Globus pallidus (tissue), 1 donor: ENCODE data around the gene EHMT1.

Experiments
- DNase-seq: peaks from one replicate; pipeline ENCODE4 v3.0.0-alpha.2; 2015; ENCODE audit warnings: low spot score

Gene EHMT1

GRCh38 chr9:137618105-137619067 is at the start of gene EHMT1:
Gene EHMT1 (plus strand): TSS chr9:137619005. CDS start chr9:137619029, 24 bp downstream.
- DNase-seq, result peak; percentile 85

GRCh38 chr9:137569609-137570203 is 49.1 kb upstream of the EHMT1 start:
- DNase-seq, result no peak

GRCh38 chr9:137570566-137570965 is 48.2 kb upstream of the EHMT1 start:
- DNase-seq, result no peak

GRCh38 chr9:137574192-137574591 is 44.6 kb upstream of the EHMT1 start:
- DNase-seq, result no peak

GRCh38 chr9:137575364-137575715 is 43.5 kb upstream of the EHMT1 start:
- DNase-seq, result peak; percentile 59

- DNase-seq, result no peak
Measured at GRCh38 chr9:137575716-137576411, 42.9 kb upstream of the EHMT1 start.

- peak; percentile 91 for DNase-seq
Measured at GRCh38 chr9:137578518-137579258, 40.1 kb upstream of the EHMT1 start, which contains the start of gene DPH7. Gene DPH7 (minus strand): TSS chr9:137578925. CDS start chr9:137578777, 148 bp downstream.

GRCh38 chr9:137579259-137579604 is 39.6 kb upstream of the EHMT1 start:
- DNase-seq, result no peak

GRCh38 chr9:137580209-137580953 is 38.4 kb upstream of the EHMT1 start:
- no peak for DNase-seq

- no peak for DNase-seq
Measured at GRCh38 chr9:137580954-137581322, 37.9 kb upstream of the EHMT1 start.

- no peak for DNase-seq
Measured at GRCh38 chr9:137581361-137582285, 37.2 kb upstream of the EHMT1 start.

GRCh38 chr9:137582286-137582860 is 36.4 kb upstream of the EHMT1 start:
- no peak for DNase-seq

GRCh38 chr9:137583347-137583746 is 35.5 kb upstream of the EHMT1 start:
- DNase-seq, result no peak

- no peak for DNase-seq
Measured at GRCh38 chr9:137583957-137584356, 34.8 kb upstream of the EHMT1 start.

GRCh38 chr9:137586854-137587253 is 32.0 kb upstream of the EHMT1 start:
- no peak for DNase-seq

GRCh38 chr9:137588311-137588710 is 30.5 kb upstream of the EHMT1 start:
- no peak for DNase-seq

GRCh38 chr9:137588891-137589290 is 29.9 kb upstream of the EHMT1 start:
- no peak for DNase-seq

GRCh38 chr9:137589441-137590122 is 29.2 kb upstream of the EHMT1 start:
- DNase-seq, result no peak

- DNase-seq, result no peak
Measured at GRCh38 chr9:137590123-137590468, 28.7 kb upstream of the EHMT1 start.
